Activated T-cell treated with anti-CD3 and anti-CD28 coated beads, Interleukin-2, amount 50 U/mL, for 48 hours (primary cell): Measurements from ENCODE around the gene FAM13C.

Source experiments
- DNase-seq, 2 experiments: peaks; one replicate each; pipeline ENCODE4 v3.0.0-alpha.2; 2020

FAM13C gene

DNA sequence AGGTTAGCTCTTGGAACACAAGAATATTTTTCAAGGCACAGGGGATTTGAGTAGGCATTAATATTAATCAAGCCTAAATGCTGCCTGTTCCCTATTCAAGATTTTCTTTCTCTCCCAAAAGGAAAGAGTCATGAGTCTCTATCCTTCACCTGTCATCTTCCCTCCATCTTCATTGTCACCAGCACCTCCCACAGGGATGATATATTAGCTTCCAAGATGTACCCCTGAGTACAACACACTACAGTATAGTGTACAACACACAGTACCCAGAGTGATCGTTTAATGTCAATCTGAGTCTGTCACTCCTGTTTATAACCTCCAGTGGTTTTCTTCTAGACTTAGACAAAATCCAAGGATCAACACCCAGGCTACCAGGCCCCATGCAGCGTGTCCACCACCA lies 50.1 kb downstream of the FAM13C start:
- DNase-seq: no peak

DNA sequence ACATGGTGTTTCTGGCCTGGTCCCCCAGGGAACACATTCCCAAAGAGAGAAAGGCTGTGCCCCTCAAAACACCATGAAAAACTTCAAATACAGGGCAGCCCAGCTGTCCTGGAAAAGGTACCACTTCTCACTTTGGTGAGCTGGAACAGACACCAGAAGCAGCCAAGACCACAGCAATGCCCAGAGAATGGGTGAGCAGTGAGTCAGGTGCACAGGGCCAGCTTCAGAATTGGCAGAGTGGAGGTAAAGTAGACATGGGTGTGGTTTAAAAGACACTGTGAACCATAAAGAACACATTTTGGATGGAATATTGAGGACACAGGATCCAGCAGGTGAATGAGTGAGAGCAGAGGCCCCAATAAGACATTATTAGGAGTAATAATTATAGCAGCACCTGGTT lies 51.3 kb downstream of the FAM13C start:
- no peak for DNase-seq

DNA sequence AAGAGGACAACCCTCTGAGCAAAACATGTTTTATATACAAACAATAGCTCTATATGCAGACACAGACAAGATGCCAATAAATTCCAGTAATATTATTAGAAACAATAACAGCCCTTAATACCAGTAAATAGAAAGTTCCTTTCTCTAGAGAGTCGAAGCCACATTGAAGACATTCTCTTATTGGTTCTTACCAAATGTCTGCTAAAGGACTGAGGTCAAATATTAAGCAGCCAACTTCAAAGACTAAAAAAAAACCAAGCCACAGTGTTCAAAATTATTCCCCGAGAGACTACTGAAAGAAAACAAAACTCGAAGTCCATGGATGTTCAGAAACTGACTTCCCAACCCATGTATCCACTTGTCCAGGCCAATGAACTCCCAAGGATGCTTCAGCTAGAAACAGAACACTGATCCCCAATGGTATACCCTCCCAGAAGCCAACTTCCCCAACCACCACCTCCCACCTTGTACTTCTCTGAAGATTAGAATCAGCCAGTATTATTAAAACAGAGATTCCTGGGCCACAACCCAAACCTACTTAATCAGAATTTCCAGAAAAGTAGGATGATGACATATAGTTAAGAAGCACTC lies 51.9 kb downstream of the FAM13C start:
- no peak for DNase-seq

DNA sequence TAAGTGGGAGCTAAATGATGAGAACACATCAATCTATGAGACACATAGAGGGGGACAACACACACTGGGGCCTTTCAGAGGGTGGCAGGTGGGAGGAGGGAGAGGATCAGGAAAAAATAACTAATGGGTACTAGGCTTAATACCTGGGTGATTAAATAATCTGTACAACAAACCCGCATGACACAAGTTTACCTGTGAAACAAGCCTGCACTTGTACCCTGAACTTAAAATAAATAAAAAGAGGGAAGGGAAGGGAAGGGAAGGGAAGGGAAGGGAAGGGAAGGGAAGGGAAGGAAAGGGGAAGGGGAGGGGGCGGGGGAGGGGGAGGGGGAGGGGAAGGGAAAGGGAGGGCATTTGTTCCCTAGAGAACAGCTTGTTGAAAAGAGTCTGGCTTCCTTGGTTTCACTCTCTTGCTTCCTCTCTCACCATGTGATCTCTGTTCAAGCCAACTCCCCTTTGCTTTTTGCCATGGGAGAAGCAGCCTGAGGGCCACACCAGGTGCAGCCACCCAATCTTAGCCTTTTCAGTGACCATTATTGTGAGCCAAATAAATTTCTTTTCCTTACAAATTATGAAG lies 57.7 kb downstream of the FAM13C start:
- DNase-seq: no peak

DNA sequence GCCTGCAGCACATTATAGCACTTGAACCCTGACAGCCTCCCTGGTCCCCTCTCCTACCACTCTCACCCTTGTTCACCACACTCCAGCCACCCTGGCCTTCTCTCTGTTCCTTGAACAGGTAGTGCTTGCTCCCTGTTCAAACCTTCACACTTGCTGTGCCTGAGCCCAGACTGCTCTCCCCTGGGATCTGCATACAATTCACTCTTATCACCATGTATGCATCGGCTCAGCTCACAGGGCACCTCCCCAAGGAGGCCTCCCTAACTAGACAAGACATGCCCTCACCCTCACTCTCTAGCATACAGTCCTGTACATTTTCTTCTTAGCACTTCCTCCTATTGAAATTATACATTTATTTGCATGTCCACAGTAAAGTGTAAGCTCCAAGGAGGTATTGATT lies 59.3 kb downstream of the FAM13C start:
- no peak for DNase-seq

DNA sequence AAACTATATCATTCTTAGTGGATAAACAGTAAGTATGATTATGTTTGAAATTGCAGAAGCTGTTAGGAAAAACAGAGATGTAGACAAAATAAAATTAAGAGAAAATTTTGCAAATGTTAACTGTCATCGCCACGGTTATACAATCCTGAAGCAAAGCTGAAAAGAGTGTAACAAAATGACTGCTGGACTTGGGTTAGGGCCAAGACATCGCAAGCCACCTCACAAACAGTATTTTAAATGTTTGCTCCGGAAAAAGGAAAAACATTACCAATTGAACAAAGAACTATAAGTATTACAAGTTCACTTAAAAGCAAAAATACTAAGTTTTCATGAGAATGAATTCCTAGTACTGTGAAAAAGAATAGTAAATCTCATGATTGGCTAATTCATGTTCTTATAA lies 60.0 kb downstream of the FAM13C start:
- DNase-seq: no peak

DNA sequence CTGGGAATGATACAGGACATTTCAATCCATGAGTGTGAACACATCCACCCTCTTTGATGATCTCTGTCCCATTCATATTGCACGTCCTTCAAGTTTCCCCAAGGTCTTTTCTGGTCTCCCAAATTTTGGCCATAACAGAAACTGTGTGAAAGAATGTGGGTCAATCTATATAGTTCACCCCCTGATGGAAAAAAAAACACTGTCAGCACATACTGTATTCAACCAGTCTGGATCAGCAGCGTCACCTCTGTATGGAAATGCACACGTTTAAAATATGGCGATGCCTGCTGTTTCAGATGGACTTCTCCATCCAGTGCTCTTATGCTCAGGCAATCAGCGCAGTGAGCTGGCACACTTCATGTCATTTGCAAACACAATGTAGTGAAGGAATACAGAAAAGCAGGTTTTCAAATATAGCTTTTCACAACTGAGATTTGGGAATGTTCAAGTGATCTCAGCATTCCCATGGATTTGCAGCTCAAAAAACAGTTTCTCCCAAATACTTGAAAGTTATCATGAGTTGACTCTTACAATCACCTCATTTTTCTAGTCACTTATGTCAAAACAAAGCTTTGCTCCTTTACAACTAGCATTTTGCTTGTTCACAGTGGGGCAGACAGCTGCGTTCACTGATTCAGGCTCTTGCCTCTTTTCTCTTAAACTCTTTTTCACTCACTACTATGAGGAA lies 61.1 kb downstream of the FAM13C start:
- DNase-seq: no peak

DNA sequence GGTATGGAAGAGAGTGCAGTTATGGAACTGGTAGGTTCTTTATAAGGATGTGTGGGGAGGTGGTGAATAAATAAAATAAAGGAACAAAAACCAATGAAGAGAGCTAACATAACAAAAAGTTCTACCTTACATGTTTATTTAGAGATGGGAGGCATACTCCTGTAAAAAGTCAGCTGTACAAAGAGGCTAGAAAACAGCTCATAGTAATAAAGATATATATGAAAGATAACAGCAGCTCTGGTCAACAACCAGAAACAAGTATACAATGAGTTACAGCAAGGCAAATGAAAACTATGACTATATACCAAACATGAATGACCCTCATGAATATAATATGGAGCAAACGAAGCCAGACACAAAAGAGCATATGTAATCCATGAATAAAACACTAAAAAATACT lies 62.0 kb downstream of the FAM13C start:
- DNase-seq: no peak

DNA sequence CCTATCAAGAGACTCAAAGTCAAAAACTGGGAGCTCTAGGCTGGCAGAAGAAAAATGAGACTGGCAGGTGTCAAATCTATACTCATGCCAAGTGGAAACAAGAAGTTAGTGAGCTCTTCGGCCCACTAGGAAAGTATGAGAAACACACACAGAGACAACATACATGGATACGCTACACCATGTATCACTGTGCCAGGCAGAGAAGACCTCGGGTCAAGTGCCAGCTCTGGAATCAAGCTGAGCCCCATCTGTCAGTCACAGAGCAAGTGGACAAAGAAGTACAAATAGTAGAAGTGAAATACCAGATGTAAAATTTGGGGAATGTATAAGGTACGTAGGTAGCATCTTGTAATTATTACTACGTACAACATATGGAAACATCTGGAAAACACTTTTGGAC lies 62.4 kb downstream of the FAM13C start:
- no peak for DNase-seq

DNA sequence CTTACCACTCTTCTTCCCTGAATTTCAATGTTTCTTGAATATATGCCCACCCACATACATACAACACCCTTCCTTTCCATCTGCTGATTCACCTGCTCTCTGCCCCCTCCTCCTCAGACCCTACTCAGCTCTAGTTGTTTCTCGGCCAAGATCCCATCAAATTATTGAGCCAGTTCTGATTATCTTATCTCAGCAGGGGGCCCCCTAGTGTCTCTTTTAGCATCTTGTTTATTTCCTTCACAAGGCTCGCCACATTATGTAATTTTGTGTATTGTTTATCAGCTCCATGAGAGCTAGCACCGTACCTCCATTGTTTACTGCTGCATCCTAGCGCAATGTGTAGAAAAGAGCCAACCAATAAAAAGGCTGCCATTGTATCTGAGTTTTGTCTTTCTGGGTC lies 71.9 kb downstream of the FAM13C start:
- no peak for DNase-seq

DNA sequence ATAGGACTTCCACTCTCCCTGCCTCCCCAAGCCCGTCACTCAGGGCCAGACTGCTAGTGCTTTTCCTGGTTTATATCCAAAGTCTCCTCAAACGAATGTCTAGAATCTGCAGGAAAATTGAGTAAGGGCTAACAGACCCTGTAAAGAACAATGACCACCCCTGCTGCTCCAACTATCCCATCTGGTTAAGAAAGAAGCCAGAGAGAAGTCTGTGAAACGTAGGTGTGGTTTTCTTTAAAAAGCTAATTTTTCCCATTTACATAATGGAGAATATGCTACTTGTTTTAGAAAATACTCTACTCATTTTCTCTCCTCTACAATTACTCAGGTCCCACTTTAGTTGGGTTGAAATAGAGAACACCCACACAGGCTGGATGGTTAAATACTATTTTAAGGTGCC lies 72.5 kb downstream of the FAM13C start:
- no peak for DNase-seq

DNA sequence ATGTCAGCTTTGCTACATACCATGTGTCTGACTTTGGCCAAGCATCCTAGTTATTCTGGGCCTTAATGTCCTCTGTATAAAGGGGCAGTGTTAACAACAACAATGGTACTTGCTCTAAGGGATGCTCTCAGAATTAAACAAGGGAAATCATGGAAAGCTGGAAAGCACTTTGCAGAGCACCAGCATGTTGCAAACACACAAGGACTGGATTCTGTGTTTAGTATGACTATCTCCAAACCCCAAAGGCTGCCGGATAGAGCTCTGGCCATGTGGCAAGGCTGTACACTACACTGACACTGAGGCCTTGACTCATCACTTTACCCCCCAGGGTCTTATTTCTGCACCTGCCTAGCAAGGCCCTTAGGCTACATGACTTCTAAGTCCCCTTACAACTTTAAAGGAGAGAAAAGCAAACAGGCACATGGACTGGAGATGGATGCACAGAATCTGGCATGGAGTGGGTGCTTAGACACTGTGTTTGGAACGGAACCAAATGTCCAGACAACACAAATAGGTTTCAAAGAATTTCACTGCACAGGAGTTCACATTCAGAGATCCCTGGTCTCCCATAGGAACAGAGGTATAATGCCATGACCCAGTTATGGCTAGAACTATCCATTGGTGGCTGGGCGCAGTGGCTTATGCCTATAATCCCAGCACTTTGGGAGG lies 74.6 kb downstream of the FAM13C start:
- no peak for DNase-seq

DNA sequence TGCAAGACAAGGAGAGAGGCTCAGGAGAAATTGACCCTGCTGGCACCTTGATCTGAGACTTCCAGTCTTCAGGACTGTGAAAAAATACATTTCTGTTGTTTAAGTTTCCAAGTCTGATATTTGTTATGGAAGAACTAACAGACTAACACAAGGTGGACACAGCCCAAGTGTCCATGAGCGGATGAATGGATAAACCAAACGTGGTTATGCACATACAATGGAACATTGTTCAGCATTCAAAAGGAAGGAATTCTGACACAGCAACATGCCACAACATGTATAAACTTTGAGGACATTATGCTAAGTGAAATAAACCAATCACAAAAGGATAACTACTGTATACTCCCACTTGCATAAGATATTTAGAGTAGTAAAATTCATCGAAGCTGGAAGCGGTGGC lies 76.5 kb downstream of the FAM13C start:
- no peak for DNase-seq

DNA sequence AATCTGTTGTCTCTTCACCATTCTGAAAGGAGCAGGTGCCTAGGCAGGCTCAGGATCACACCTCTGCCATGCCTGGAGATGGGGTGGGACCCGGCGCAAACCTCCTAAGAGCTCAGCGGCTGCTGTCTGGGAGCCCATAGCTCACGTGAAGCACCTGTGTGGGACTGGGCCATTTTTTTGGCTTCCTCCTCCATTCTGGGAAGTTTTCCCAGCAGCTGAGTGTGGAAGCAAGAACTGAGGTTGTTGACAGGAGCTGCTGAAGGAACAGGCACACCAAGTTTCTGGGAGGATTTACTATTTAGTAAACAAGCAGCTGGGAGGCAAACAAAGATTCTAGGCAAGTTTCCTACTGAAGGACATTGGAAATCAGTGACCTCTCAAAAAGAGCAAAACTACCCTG lies 77.3 kb downstream of the FAM13C start:
- DNase-seq: no peak

DNA sequence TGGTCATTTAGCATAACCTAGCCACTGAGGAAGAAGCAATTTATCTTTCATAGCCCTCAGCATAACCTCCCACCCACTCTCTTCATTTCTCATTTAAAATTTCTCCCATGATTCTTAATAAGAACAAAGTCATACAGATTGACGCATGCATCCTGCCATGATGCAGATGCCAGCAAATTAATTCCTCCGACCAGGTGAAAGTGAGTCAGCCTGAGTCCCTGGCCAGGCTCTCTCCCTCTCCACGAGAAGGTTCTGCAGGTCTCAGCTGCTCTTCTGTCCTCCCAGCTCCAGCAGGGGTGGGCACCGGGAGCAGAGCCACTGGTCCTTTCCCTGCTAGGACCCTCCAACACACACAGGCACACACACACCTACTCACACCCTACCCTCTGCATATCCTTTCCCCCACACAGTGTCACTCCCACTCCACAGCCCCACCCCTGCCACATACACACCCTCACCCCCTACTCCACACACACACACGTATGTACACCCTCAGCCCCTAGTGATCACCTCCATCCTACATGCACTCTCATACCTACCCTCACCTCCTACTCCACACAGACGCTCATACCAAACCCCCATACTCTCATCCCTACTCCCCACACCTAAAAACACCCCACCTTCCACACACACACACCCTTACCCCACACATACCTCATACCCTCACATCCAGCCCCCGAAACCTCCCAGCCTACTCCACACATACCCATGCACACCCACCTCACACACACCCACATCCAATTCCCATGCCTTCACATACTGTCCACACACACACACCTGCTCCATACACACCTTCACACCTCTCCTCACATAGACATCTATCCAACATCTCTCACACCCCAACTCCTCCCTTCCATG lies 78.0 kb downstream of the FAM13C start:
- no peak for DNase-seq

DNA sequence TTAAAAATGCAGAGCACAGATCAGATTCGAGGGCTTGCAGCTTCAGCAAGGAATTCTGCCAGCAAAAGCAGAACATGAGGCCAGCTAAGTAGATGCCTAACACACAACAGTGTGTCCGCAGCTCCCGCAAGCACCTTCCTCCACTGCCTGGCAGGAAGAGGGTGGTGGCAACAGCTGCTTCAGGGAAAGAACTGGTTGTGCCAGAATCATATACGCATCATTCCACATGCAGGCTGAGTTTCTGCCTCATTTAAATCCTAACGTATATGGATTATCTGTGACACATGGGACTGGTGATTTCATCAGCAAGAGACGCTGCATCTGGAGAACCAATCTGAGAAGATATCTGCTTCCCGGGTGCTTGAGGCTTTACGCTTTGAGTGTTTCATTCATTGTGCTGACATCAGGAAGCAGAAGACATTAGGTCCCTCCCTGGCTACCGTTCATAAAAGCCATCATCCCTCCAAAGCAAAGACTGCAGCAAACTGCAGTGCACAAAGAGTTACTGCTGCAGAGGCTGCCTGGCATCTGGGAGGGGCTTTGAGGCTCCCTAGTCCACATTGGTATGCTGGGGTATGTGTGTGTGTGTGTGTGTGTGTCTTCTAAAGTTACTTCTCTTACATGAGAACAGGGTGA lies 78.8 kb downstream of the FAM13C start:
- DNase-seq: no peak

DNA sequence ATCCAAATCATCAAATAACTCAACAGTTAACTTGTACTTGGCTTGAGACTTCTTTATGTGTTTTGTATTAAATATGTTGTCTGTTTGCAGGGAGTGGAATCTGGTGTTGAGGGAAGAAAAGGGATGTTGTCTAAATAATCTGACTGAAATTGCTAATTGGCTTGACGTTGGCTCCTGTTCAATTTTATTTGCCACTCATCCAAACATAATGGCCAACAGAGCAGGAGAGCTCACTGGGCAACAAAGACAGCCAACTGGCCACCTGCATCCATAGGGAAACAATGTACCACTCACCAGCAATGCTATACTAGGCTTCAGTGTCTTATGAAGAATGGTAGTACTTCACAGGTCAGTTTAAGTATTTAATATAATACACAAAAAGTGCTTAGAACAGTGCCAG lies 80.5 kb downstream of the FAM13C start:
- no peak for DNase-seq

DNA sequence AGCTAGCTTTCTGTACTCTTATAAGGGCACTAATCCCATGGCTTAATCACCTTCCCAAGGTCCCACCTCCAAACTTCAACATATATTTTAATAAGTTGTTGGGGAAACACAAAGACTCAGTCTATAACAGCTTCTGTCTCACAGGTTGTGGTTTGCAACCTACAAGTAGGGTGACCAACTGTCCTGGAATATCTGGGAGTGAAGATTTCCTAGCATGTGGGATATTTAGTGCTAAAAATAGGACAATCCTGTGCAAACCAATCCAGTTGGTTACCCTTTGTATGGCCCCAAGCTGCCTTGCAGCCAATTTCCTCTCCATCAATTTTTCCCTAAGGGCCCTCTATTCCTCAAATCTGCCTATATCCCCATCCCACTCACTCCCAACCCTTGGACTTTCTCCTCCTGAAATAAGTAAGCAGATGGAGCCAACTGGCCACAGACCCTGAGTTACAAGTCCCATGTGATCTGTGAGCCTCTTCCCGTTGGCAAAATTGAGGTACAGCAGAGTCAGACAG lies 82.3 kb downstream of the FAM13C start:
- DNase-seq: no peak

DNA sequence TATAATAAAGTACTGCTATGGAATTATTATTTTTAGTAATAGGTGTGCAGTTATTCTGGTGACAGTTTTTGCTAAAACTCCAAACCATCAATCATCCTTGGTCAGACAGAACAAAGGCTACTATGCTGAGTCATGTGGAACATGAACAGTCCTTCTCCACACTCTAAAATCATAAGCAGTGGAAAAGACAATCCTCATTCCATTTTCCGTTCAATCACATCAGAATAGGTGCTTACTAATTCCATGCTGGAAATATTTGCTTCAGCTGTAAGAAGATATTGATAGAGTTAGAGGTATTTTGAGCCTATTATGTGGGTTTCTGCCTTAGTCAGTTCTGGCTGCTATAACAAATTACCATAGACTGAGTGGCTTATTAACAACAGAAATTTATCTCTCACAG lies 82.9 kb downstream of the FAM13C start:
- DNase-seq: no peak

DNA sequence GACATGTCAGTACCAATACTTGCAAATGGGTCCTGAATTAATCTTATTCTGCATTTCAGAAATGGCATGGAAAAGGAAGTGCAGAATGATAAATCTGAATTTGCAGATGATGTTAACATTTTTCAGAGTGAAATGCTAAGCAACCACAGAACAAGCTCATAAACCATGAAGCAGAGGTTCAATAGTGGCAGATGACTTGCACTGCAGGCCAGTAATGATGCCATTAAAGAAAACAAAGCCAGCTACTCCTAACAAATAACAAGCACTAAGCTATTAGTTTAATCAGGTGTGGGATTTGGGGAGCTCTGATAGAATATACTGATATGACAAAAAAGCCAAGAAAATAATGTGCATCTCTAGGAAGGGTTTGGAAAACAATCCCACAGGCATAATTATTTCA lies 85.4 kb downstream of the FAM13C start:
- no peak for DNase-seq

DNA sequence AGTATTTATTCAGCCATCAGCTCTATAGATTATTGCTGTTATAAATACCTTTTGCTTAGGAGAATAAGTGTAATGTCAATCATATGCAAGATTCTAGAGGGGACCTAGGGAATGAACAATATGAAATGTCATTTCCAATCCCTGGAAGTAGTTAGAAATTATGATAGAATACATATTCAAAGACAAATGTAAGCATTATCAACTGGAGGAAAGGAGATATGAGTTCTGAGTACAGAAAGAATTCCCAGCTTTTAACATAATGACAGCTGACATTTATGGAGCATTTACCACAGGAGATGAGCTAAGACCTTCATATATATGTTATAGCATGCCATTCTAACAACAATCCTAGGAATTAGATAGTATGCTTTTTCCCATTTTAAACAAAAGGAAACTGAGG lies 86.2 kb downstream of the FAM13C start:
- DNase-seq: no peak

DNA sequence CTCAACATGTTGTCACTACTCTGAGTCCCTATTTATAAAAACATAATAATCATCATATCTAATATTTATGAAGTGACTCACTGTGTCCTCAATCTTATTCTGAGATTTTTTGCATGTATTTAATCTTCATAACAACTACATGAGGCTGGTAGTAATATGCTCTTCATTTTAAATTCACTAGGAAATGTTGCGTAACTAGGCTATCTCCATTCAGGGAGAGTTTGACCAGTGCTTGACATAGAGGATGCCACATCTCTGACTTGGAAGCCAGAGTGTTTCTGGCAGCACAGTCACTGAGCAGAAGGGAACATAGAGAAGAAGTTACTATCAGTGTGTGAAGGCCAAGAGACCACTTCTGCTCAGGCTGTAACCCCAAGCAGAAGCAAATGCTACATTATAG lies 88.9 kb downstream of the FAM13C start:
- no peak for DNase-seq

DNA sequence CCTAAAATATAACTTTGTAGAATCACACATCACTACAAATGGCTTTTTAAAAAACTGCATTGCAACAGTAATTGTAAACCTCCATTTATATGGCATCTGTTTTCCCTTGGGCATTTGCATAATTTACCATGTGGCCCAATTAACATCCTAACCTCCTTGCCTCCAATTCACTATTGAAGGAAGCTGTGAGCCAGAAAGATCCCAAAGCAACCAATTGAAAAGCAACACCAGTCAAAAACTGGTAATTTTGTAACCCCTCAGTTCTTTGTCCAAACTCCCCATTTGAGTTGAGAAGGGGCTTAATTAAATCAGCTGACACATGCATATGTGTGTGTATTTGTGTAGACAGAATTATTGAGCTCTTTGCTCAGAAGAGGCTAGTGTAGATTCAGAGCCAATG lies 90.3 kb downstream of the FAM13C start:
- DNase-seq: no peak
